ENCODE measurements around the gene PTPRD.

GRCh38 chr9:10135553-10135952 is 477.2 kb downstream of the PTPRD start:
- TF ChIP-seq EZH2 (IDR thresholded peaks at IDR 0.05) (no peak), POLR2AphosphoS5 (IDR thresholded peaks at IDR 0.05; ENCODE audit: borderline replicate concordance, low read depth, low read length) (no peak), FOXP2 (optimal IDR thresholded peaks at IDR 0.05; ENCODE audit: control extremely low read depth, extremely low read length, insufficient read depth) (no peak)
